B cell (primary cell): ENCODE results near the gene SEC24C. TPM values are rescaled to one million over a fixed set of nuclear protein-coding genes. Genes with fewer than 3 reads are reported as not detected.

Experiments used
- ATAC-seq: fragments of 200-7000 bp; cut with Tn5 transposase; one replicate; pipeline ENCODE4 v1.10.0; 2021; ENCODE audit warnings: low read depth, mild to moderate bottlenecking, moderate number of reproducible peaks, moderate library complexity
- CTCF ChIA-PET: fragments of 350-600 bp; sonication (Branson Sonifier 250); formaldehyde crosslinking; loops from one replicate; lab custom pipeline; 2021; ENCODE audit warnings: antibody characterized with exemption, inconsistent platforms; lab: Charles Lee
- POLR2A ChIA-PET: fragments of 350-600 bp; sonication (Branson Sonifier 250); formaldehyde crosslinking; loops from one replicate; lab custom pipeline; 2021; ENCODE audit warnings: antibody characterized with exemption; lab: Charles Lee
- DNase-seq: peaks from one replicate; pipeline ENCODE4 v3.0.0; 2013
- H2AFZ ChIP-seq: 2 replicates; pipeline ENCODE4 v1.6.1; 2012; ENCODE audit warnings: mild to moderate bottlenecking, low read depth, low read length; ENCODE audit not compliant: insufficient read depth, poor library complexity, severe bottlenecking
- H3K27ac ChIP-seq, 2 donors: 1 replicate in 1 of 2; 2 replicates in 1 of 2; pipeline ENCODE4 v1.5.1; 2012 to 2013; ENCODE audit warnings: low read length in 2 of 2, mild to moderate bottlenecking in 2 of 2, moderate library complexity in 1 of 2
- H3K27me3 ChIP-seq, 4 experiments: fragments of 200-600 bp in 1 of 4; sonication (generic) in 1 of 4; replicated peaks in 1 of 4; 1 replicate in 2 of 4; 2 replicates in 2 of 4; pipeline versions ENCODE4 v1.6.1 to v1.7.0; 2013 to 2016; ENCODE audit warnings: low read length in 3 of 4, mild to moderate bottlenecking in 2 of 4, mixed read lengths in 1 of 4, moderate library complexity in 1 of 4; ENCODE audit not compliant: insufficient read depth in 4 of 4, control insufficient read depth in 3 of 4; ENCODE audit errors: control extremely low read depth in 1 of 4
- H3K36me3 ChIP-seq, 2 experiments: replicated peaks in 1 of 2; 1 replicate in 1 of 2; 2 replicates in 1 of 2; pipeline versions ENCODE4 v1.6.1 to v1.7.1; 2013; ENCODE audit warnings: low read length in 1 of 2; ENCODE audit not compliant: insufficient read depth in 2 of 2, control insufficient read depth in 1 of 2; ENCODE audit errors: control extremely low read depth in 1 of 2, extremely low read depth in 1 of 2
- H3K4me1 ChIP-seq, 2 donors: fragments of 200-600 bp in 1 of 2; sonication (generic) in 1 of 2; 1 replicate in 1 of 2; 2 replicates in 1 of 2; pipeline versions ENCODE4 v1.5.1 to v1.6.1; 2013 to 2017; ENCODE audit warnings: low read length in 2 of 2; ENCODE audit not compliant: control insufficient read depth in 2 of 2, insufficient read depth in 2 of 2
- H3K4me2 ChIP-seq: replicated peaks from 2 replicates; pipeline ENCODE3; 2012; ENCODE audit warnings: mild to moderate bottlenecking, low read depth, low read length; ENCODE audit not compliant: poor library complexity, severe bottlenecking
- H3K4me3 ChIP-seq, 5 experiments: fragments of 200-600 bp in 1 of 5; sonication (generic) in 1 of 5; 1 replicate in 3 of 5; 2 replicates in 2 of 5; pipeline versions ENCODE4 v1.5.1 to v1.7.0; 2011 to 2016; ENCODE audit warnings: low read length in 4 of 5, mild to moderate bottlenecking in 4 of 5, low read depth in 2 of 5, control low read depth in 1 of 5, moderate library complexity in 1 of 5; ENCODE audit not compliant: insufficient read depth in 1 of 5; ENCODE audit errors: control extremely low read depth in 1 of 5, extremely low read depth in 1 of 5
- H3K79me2 ChIP-seq: fragments of 200-600 bp; sonication (generic); one replicate; pipeline ENCODE4 v1.6.0; 2016; ENCODE audit warnings: low read length; ENCODE audit not compliant: control insufficient read depth, insufficient read depth
- H3K9ac ChIP-seq: fragments of 200-600 bp; sonication (generic); 2 replicates; pipeline ENCODE4 v1.6.1; 2017; ENCODE audit warnings: mild to moderate bottlenecking, low read length, moderate library complexity
- H3K9me3 ChIP-seq, 3 donors: one replicate each; pipeline versions ENCODE4 v1.6.1 to v1.7.1; 2013; ENCODE audit warnings: low read length in 2 of 3; ENCODE audit not compliant: control insufficient read depth in 2 of 3, insufficient read depth in 1 of 3; ENCODE audit errors: control extremely low read depth in 1 of 3
- H4K20me1 ChIP-seq: 2 replicates; pipeline ENCODE4 v1.6.0; 2012; ENCODE audit warnings: mild to moderate bottlenecking, low read length; ENCODE audit not compliant: insufficient read depth, control insufficient read depth, poor library complexity, severe bottlenecking
- H3K27ac Mint-ChIP-seq: one replicate; pipeline ENCODE4 v1.8.0; 2021; ENCODE audit warnings: mixed read lengths
- H3K27me3 Mint-ChIP-seq: one replicate; pipeline ENCODE4 v1.8.0; 2021; ENCODE audit warnings: mixed read lengths
- H3K4me1 Mint-ChIP-seq: one replicate; pipeline ENCODE4 v1.8.0; 2021; ENCODE audit warnings: mixed read lengths
- H3K4me3 Mint-ChIP-seq: one replicate; pipeline ENCODE4 v1.8.0; 2021; ENCODE audit warnings: mixed read lengths
- H3K9me3 Mint-ChIP-seq: one replicate; pipeline ENCODE4 v1.8.0; 2022; ENCODE audit warnings: mixed read lengths; ENCODE audit not compliant: insufficient read depth
- CTCF ChIP-seq: fragments of 200-600 bp; IDR thresholded peaks from one replicate; pipeline ENCODE4 v1.8.0; 2022; ENCODE audit warnings: antibody characterized with exemption, mild to moderate bottlenecking
- EZH2 ChIP-seq: IDR thresholded peaks from 2 replicates; pipeline ENCODE4 v1.6.1; 2012; ENCODE audit warnings: borderline replicate concordance, low read depth, mild to moderate bottlenecking, moderate library complexity, low read length; ENCODE audit not compliant: insufficient read depth, poor library complexity, severe bottlenecking
- WGBS: methylation state at CpG from one replicate; pipeline ENCODE4 v1.1.5; 2013; ENCODE audit warnings: missing lambda C conversion rate; ENCODE audit not compliant: insufficient coverage; 5-methylcytosine and 5-hydroxymethylcytosine counted together
- intact Hi-C: fragments of 100-400 bp; cut with micrococcal nuclease; formaldehyde crosslinking; loops from one replicate; pipeline ENCODE4 v1.10.0; 2022
- polyA plus RNA-seq: library from polyadenylated mRNA; depleted of rRNA; stranded (reverse); fragments of >200 nt; gene quantifications from 2 replicates; pipeline ENCODE4 v1.2.3, GENCODE V29; 2012
- total RNA-seq, 2 donors: library from RNA; stranded (reverse); fragments of 120-200 nt in 1 of 2; gene quantifications; 1 replicate in 1 of 2; 2 replicates in 1 of 2; pipeline versions ENCODE4 v1.2.3 to v1.2.4, GENCODE V29; 2013 to 2022

SEC24C gene
- total and polyA plus RNA-seq, 2 donors (not counting 1 experiment from before 2014, with no cell fraction given) = 60.2 to 78.7 TPM

DNA sequence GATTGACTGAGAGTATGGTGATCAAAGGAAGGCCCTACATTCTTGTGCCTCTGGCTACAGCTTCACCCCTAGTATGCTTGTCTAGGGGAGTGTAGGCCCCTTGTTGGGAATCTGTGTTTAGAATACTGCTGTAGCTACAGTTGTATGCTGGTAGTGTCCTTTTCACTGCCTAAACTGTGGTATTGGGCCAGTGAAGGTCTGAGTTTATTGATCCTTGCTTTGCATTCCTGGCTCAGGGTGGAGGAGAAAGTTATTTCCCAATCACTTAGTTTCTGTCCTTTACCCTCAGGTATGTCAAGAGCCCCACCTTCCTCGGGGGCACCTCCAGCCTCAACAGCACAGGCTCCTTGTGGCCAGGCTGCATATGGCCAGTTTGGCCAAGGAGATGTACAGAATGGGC is 6.6 kb downstream of the SEC24C start:
- peaks cover 5 to 6% of the 10 kb centered on the region in 2 donors for H3K4me1 ChIP-seq
- H3K27me3 ChIP-seq = no peaks in the 10 kb centered on the region
- no peak overlapping the region for H3K4me3 Mint-ChIP-seq
- no peak overlapping the region for H3K9ac ChIP-seq
- H3K4me2 ChIP-seq = no peak overlapping the region
- H3K27me3 Mint-ChIP-seq = no peaks in the 10 kb centered on the region
- POLR2A ChIA-PET = no interaction called here
- peaks cover 41% of the 10 kb centered on the region for H4K20me1 ChIP-seq
- WGBS = no CpG with 5 or more reads among the region's 1 CpG
- peaks cover 26% of the 10 kb centered on the region for H3K4me1 Mint-ChIP-seq
- H3K36me3 ChIP-seq = peaks cover 12 to 66% of the 10 kb centered on the region in 2 experiments
- ATAC-seq = no peak
- intact Hi-C loops = no loop called here
- H3K79me2 ChIP-seq = peaks cover 88% of the 10 kb centered on the region
- no peak for DNase-seq
- no peak overlapping the region for H3K27ac Mint-ChIP-seq
- no peak overlapping the region for H2AFZ ChIP-seq
- H3K9me3 Mint-ChIP-seq = no peaks in the 10 kb centered on the region
- CTCF ChIA-PET = interaction anchor here (0.6 kb wide), 1 partner anchor 1333 kb away, joined by 3 read pairs; no protein-coding TSS in a partner anchor
- no peaks in the 10 kb centered on the region for H3K9me3 ChIP-seq
- H3K27ac ChIP-seq = no peak overlapping the region
- H3K4me3 ChIP-seq = no peak overlapping the region
- TF ChIP-seq EZH2 (no peak), CTCF (no peak)

GRCh38 chr10:73756183-73756582 is 12.0 kb downstream of the SEC24C start:
- WGBS = 100% methylated on average over 1 of the region's 1 CpG
- POLR2A ChIA-PET = no interaction called here
- peaks cover 3% of the 10 kb centered on the region for H3K4me1 Mint-ChIP-seq

More at GRCh38 chr10:73756183-73756582, 12.0 kb downstream of the SEC24C start:
- DNase-seq (no peak), ATAC-seq (no peak)
- Histone ChIP-seq H2AFZ (no peak overlapping the region), H3K9ac (no peak overlapping the region), H3K4me3 (no peak overlapping the region), H4K20me1 (peaks cover 46% of the 10 kb centered on the region), H3K27ac (no peak overlapping the region), H3K79me2 (peaks cover 68% of the 10 kb centered on the region), H3K36me3 (peaks cover 6 to 62% of the 10 kb centered on the region in 2 experiments), H3K27me3 (no peaks in the 10 kb centered on the region), H3K4me1 (no peaks in the 10 kb centered on the region), H3K4me2 (no peak overlapping the region), H3K9me3 (no peaks in the 10 kb centered on the region)
- Mint-ChIP-seq H3K9me3 (no peaks in the 10 kb centered on the region), H3K4me3 (no peak overlapping the region), H3K27ac (no peak overlapping the region), H3K27me3 (no peaks in the 10 kb centered on the region)
- intact Hi-C loops = no loop called here
- TF ChIP-seq CTCF = no peak
- TF ChIP-seq EZH2 = no peak
- CTCF ChIA-PET = no interaction called here
